OCI-LY1 (cell line): ENCODE results near the gene ACTRT2.

Source experiments
- H2AFZ ChIP-seq: fragments of 200-600 bp; sonication (generic), shearing (Covaris generic); 2 replicates; pipeline ENCODE4 v1.6.0; 2014; ENCODE audit warnings: antibody characterized with exemption, mild to moderate bottlenecking, low read length
- H3F3A ChIP-seq: fragments of 200-600 bp; sonication (generic), shearing (Covaris generic); 2 replicates; pipeline ENCODE4 v1.6.0; 2014; ENCODE audit warnings: mild to moderate bottlenecking, antibody characterized with exemption, low read length, moderate library complexity; ENCODE audit not compliant: insufficient read depth
- H3K27ac ChIP-seq: fragments of 200-600 bp; sonication (generic); 2 replicates; pipeline ENCODE4 v1.5.1; 2014; ENCODE audit warnings: low read length, mixed run types, mild to moderate bottlenecking, low read depth; ENCODE audit not compliant: poor library complexity, severe bottlenecking
- H3K27me3 ChIP-seq: fragments of 200-600 bp; sonication (generic); 2 replicates; pipeline ENCODE4 v1.6.0; 2014; ENCODE audit warnings: antibody characterized with exemption, mild to moderate bottlenecking, low read length, moderate library complexity; ENCODE audit not compliant: insufficient read depth
- H3K36me3 ChIP-seq: fragments of 200-600 bp; sonication (generic); 2 replicates; pipeline ENCODE4 v1.6.1; 2014; ENCODE audit warnings: mild to moderate bottlenecking, antibody characterized with exemption, low read length, moderate library complexity, mixed read lengths; ENCODE audit not compliant: insufficient read depth
- H3K4me1 ChIP-seq: fragments of 200-600 bp; sonication (generic); 2 replicates; pipeline ENCODE4 v1.5.1; 2014; ENCODE audit warnings: mild to moderate bottlenecking, low read length, moderate library complexity; ENCODE audit not compliant: insufficient read depth, severe bottlenecking
- H3K4me2 ChIP-seq: fragments of 200-600 bp; sonication (generic), shearing (Covaris generic); 2 replicates; pipeline ENCODE4 v1.6.1; 2014; ENCODE audit warnings: low read length
- H3K4me3 ChIP-seq: fragments of 200-600 bp; sonication (generic); 2 replicates; pipeline ENCODE4 v1.5.1; 2014; ENCODE audit warnings: low read length, low read depth, mild to moderate bottlenecking, mixed read lengths; ENCODE audit not compliant: poor library complexity, severe bottlenecking
- H3K79me2 ChIP-seq: fragments of 200-600 bp; shearing (Covaris generic); 2 replicates; pipeline ENCODE4 v1.6.1; 2016; ENCODE audit warnings: mixed run types, low read length, mixed read lengths; ENCODE audit not compliant: insufficient read depth
- H3K9ac ChIP-seq: fragments of 200-600 bp; sonication (generic), shearing (Covaris generic); 2 replicates; pipeline ENCODE4 v1.6.1; 2014; ENCODE audit warnings: mild to moderate bottlenecking, low read length, mixed read lengths
- H3K9me2 ChIP-seq: fragments of 200-600 bp; sonication (generic), shearing (Covaris generic); 2 replicates; pipeline ENCODE4 v1.6.1; 2014; ENCODE audit warnings: low read depth, mild to moderate bottlenecking, low read length, mixed read lengths
- H3K9me3 ChIP-seq: fragments of 200-600 bp; shearing (Covaris generic); 2 replicates; pipeline ENCODE4 v1.6.1; 2014; ENCODE audit warnings: low read length, mixed read lengths
- H4K20me1 ChIP-seq: fragments of 200-600 bp; sonication (generic), shearing (Covaris generic); 2 replicates; pipeline ENCODE4 v1.6.0; 2016; ENCODE audit warnings: mild to moderate bottlenecking, low read length; ENCODE audit not compliant: insufficient read depth
- EZH2 ChIP-seq: fragments of 200-600 bp; sonication (generic), shearing (Covaris generic); IDR thresholded peaks from 2 replicates; pipeline ENCODE4 v1.8.0; 2017; ENCODE audit warnings: borderline replicate concordance, mixed run types, mild to moderate bottlenecking, antibody characterized with exemption, low read length, moderate library complexity, mixed read lengths
- TF ChIP-seq, protein P1 (sequence below): fragments of 200-600 bp; sonication (generic), shearing (Covaris generic); IDR thresholded peaks from 2 replicates; pipeline ENCODE4 v1.5.1; 2017; ENCODE audit warnings: mild to moderate bottlenecking, antibody characterized with exemption, low read length, moderate library complexity, mixed read lengths

Gene ACTRT2

DNA sequence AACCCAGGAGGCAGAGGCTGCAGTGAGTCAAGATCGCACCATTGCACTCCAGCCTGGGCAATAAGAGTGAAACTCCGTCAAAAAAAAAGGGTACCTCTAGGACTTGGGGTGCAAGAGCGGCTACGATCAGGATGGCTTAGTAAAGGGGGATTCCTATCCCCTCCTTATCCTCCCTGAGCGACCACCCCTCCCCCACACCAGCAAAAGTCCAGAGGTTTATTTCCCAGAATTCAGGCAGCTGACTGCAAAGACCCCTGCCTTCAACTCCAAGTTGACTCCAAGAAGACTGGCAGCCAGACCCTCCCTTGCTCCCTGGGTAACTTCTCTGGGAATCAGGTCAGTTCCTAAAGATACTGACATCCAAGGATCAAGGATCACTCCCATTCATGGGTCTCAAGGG, 35.4 kb downstream of the ACTRT2 start:
- H3K4me3 ChIP-seq: no peak overlapping the region
- no peaks in the 10 kb centered on the region for H3K27me3 ChIP-seq
- no peaks in the 10 kb centered on the region for H3K79me2 ChIP-seq
- H3K9me3 ChIP-seq: no peaks in the 10 kb centered on the region
- H3K9me2 ChIP-seq: no peaks in the 10 kb centered on the region
- no peak overlapping the region for H2AFZ ChIP-seq
- TF ChIP-seq EZH2: no peak
- H3K9ac ChIP-seq: no peak overlapping the region
- no peaks in the 10 kb centered on the region for H4K20me1 ChIP-seq
- no peak overlapping the region for H3K27ac ChIP-seq
- H3F3A ChIP-seq: no peaks in the 10 kb centered on the region
- H3K4me2 ChIP-seq: no peak overlapping the region
- H3K4me1 ChIP-seq: no peaks in the 10 kb centered on the region
- H3K36me3 ChIP-seq: no peaks in the 10 kb centered on the region

DNA sequence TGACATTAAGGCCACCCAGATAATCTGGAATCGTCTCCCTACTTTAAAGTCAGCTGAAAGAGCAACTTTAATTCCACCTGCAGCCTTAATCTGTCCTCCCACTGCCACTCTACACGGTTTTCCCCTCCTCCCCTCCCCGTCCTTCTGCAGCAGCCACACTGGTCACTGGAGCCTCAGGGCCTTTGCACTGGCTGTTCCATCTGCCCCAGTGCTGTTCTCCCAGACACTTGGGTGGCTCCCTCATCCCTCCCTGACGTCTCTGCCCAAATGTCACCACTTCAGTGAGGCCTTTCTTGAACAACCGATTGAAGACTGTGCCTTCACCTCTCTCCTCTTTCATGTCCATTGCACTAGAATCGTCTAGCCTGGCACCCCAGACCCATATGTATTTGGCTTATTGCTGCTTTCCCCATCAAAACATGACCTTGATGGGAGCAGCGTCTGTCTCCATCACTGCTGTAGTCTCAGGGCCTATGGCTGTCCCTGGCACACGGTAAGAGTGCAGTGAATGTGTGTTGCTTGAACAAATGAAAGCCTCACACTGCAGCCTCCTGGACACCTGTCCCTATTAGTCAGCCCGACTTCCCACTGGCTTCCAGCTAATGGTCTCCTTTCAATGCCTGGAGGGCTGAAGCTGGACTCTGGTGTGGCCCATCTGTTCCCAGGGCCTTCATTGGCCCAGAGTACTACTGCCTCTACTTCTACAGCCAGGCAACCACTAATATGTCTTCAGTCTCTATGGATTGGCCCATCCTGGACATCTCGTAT, 37.2 kb downstream of the ACTRT2 start:
- H3K27me3 ChIP-seq: no peaks in the 10 kb centered on the region
- no peaks in the 10 kb centered on the region for H3K9me3 ChIP-seq
- H3K79me2 ChIP-seq: no peaks in the 10 kb centered on the region
- H3K4me2 ChIP-seq: no peak overlapping the region
- no peaks in the 10 kb centered on the region for H3F3A ChIP-seq
- no peak overlapping the region for H3K9ac ChIP-seq
- H3K27ac ChIP-seq: no peak overlapping the region
- H2AFZ ChIP-seq: no peak overlapping the region
- TF ChIP-seq, protein P1, sequence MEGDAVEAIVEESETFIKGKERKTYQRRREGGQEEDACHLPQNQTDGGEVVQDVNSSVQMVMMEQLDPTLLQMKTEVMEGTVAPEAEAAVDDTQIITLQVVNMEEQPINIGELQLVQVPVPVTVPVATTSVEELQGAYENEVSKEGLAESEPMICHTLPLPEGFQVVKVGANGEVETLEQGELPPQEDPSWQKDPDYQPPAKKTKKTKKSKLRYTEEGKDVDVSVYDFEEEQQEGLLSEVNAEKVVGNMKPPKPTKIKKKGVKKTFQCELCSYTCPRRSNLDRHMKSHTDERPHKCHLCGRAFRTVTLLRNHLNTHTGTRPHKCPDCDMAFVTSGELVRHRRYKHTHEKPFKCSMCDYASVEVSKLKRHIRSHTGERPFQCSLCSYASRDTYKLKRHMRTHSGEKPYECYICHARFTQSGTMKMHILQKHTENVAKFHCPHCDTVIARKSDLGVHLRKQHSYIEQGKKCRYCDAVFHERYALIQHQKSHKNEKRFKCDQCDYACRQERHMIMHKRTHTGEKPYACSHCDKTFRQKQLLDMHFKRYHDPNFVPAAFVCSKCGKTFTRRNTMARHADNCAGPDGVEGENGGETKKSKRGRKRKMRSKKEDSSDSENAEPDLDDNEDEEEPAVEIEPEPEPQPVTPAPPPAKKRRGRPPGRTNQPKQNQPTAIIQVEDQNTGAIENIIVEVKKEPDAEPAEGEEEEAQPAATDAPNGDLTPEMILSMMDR: no peak
- no peak for TF ChIP-seq EZH2
- no peaks in the 10 kb centered on the region for H3K9me2 ChIP-seq
- no peak overlapping the region for H3K4me3 ChIP-seq
- H3K36me3 ChIP-seq: no peaks in the 10 kb centered on the region
- H3K4me1 ChIP-seq: no peaks in the 10 kb centered on the region
- no peaks in the 10 kb centered on the region for H4K20me1 ChIP-seq

DNA sequence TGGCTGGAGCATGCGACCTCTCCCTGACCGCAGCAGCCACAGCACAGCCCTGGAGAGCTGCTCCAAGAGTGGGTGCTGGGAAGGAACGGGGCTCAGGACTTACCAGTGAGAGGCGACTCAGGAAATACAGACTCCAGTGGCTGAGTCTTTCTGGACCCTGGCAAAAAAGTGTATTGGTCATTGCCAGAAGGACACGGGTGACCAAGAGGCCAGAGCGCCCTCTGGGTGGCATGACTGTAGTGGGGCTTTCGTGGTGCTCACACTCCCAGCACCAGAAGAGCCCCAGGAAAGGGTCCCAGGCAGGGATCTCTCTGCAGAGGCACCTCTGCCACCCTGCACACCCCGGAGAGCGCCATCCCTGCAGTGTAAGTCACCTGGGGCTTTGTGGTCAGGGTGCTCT, 38.9 kb downstream of the ACTRT2 start:
- H3K27me3 ChIP-seq: no peaks in the 10 kb centered on the region
- TF ChIP-seq, protein P1: no peak
- TF ChIP-seq EZH2: no peak

More for the DNA sequence above, 38.9 kb downstream of the ACTRT2 start:
- H3K79me2 ChIP-seq: no peaks in the 10 kb centered on the region
- H3K36me3 ChIP-seq: no peaks in the 10 kb centered on the region
- no peaks in the 10 kb centered on the region for H4K20me1 ChIP-seq
- no peaks in the 10 kb centered on the region for H3K4me1 ChIP-seq
- no peak overlapping the region for H2AFZ ChIP-seq
- no peaks in the 10 kb centered on the region for H3K9me2 ChIP-seq
- H3F3A ChIP-seq: no peaks in the 10 kb centered on the region
- H3K4me3 ChIP-seq: no peak overlapping the region
- H3K4me2 ChIP-seq: no peak overlapping the region
- no peak overlapping the region for H3K27ac ChIP-seq
- H3K9ac ChIP-seq: no peak overlapping the region
- no peaks in the 10 kb centered on the region for H3K9me3 ChIP-seq
